HepG2 (cell line): ENCODE results near the gene RHBG. TPM values are rescaled to one million over a fixed set of nuclear protein-coding genes. Genes with fewer than 3 reads are reported as not detected.

Experiments
- ARID2 ChIP-seq: sonication (generic); formaldehyde crosslinking; IDR thresholded peaks from 2 replicates; pipeline ENCODE4 v1.8.1; 2022; ENCODE audit warnings: mild to moderate bottlenecking, missing genetic modification reagents, borderline replicate concordance
- ATF2 ChIP-seq: sonication (generic); formaldehyde crosslinking; IDR thresholded peaks from 2 replicates; pipeline ENCODE4 v1.4.0; 2020; ENCODE audit warnings: missing genetic modification reagents
- ELF3 ChIP-seq: IDR thresholded peaks from 2 replicates; pipeline ENCODE4 v1.6.1; 2016; ENCODE audit warnings: missing genetic modification reagents, missing compliant biosample characterization
- ERF ChIP-seq: IDR thresholded peaks from 2 replicates; pipeline ENCODE4 v1.6.1; 2018; ENCODE audit warnings: missing biosample characterization, missing genetic modification reagents
- KAT7 ChIP-seq: IDR thresholded peaks from 2 replicates; pipeline ENCODE4 v1.6.1; 2018; ENCODE audit warnings: borderline replicate concordance, missing compliant biosample characterization
- KDM1A ChIP-seq: IDR thresholded peaks from 2 replicates; pipeline ENCODE4 v1.6.1; 2016; ENCODE audit warnings: missing compliant biosample characterization
- MIXL1 ChIP-seq: IDR thresholded peaks from 2 replicates; pipeline ENCODE4 v1.6.1; 2016
- MTERF4 ChIP-seq: sonication (generic); formaldehyde crosslinking; IDR thresholded peaks from 2 replicates; pipeline ENCODE4 v1.8.0; 2023; ENCODE audit warnings: mild to moderate bottlenecking, missing genetic modification reagents
- PHF8 ChIP-seq: sonication (generic); formaldehyde crosslinking; IDR thresholded peaks from 2 replicates; pipeline ENCODE4 v1.5.0; 2020; ENCODE audit warnings: missing genetic modification reagents
- POGK ChIP-seq: sonication (generic); formaldehyde crosslinking; conservative IDR thresholded peaks from 2 replicates; pipeline ENCODE4 v1.8.0; 2022; ENCODE audit warnings: mild to moderate bottlenecking, moderate library complexity, missing genetic modification reagents
- RFXAP ChIP-seq: sonication (generic); formaldehyde crosslinking; IDR thresholded peaks from 2 replicates; pipeline ENCODE4 v1.4.0; 2020; ENCODE audit warnings: missing genetic modification reagents, borderline replicate concordance
- SNRNP70 ChIP-seq: fragments of 200-400 bp; formaldehyde crosslinking; IDR thresholded peaks from 2 replicates; pipeline ENCODE4 v1.6.1; 2017; ENCODE audit warnings: mild to moderate bottlenecking, low read depth, low read length, moderate library complexity
- THAP9 ChIP-seq: sonication (generic); formaldehyde crosslinking; IDR thresholded peaks from 2 replicates; pipeline ENCODE4; 2020; ENCODE audit warnings: missing genetic modification reagents, mild to moderate bottlenecking, borderline replicate concordance
- ZBTB44 ChIP-seq: sonication (generic); formaldehyde crosslinking; IDR thresholded peaks from 2 replicates; pipeline ENCODE4 v1.4.0; 2020; ENCODE audit warnings: missing genetic modification reagents
- ZFP91 ChIP-seq: sonication (generic); formaldehyde crosslinking; IDR thresholded peaks from 2 replicates; pipeline ENCODE4 v1.9.0; 2022; ENCODE audit warnings: missing genetic modification reagents, mild to moderate bottlenecking, borderline replicate concordance
- ZNF264 ChIP-seq: sonication (generic); formaldehyde crosslinking; IDR thresholded peaks from 2 replicates; pipeline ENCODE4 v1.4.0; 2020; ENCODE audit warnings: missing genetic modification reagents
- ZNF616 ChIP-seq: sonication (generic); formaldehyde crosslinking; IDR thresholded peaks from 2 replicates; pipeline ENCODE4 v1.5.0; 2020; ENCODE audit warnings: low read depth, mild to moderate bottlenecking, missing genetic modification reagents
- ZNF7 ChIP-seq: IDR thresholded peaks from 2 replicates; pipeline ENCODE4 v1.6.1; 2016; ENCODE audit warnings: missing biosample characterization, missing genetic modification reagents
- polyA plus RNA-seq, 8 experiments: library from polyadenylated mRNA; depleted of rRNA in 3 of 8; stranded (reverse) in 7 of 8; unstranded in 1 of 8; fragments of >200 nt; fragmentation: Illumina TruSeq in 4 of 8; extraction: Trizol in 4 of 8; gene quantifications; 2 replicates each; pipeline versions ENCODE4 v1.2.1 to v1.2.3, GENCODE V29; 2011 to 2016; ENCODE audit warnings: low read depth in 4 of 8, missing spikeins in 1 of 8, mixed read lengths in 1 of 8; ENCODE audit not compliant: insufficient read depth in 1 of 8
- total RNA-seq, 5 experiments: library from RNA; depleted of rRNA; stranded (reverse); fragments of >200 nt; fragmentation: Illumina TruSeq; extraction: Trizol; gene quantifications; 2 replicates each; pipeline ENCODE4 v1.2.3, GENCODE V29; 2016; ENCODE audit warnings: low read depth in 1 of 5

The RHBG gene
- total and polyA plus RNA-seq, 2 of the 13 experiments (the other 11 are each of a cell fraction or from before 2014, with no cell fraction given), result 61.8 to 73.5 TPM

GRCh38 chr1:156368889-156369684, at the start of gene RHBG (continued):
- 0 out of 2 replicates have a peak, but pooled peaks have one; percentile 20 for TF ChIP-seq THAP9 (CRISPR knock-in tag)
- peak; percentile 26; the same call in 1 of the 2 replicates for TF ChIP-seq POGK (CRISPR knock-in tag)
- peak; percentile 82 for TF ChIP-seq RFXAP (CRISPR knock-in tag)
- peak; percentile 64 for TF ChIP-seq ATF2 (CRISPR knock-in tag)
- peak; percentile 74; the same call in 1 of the 2 replicates for TF ChIP-seq KAT7 (CRISPR knock-in tag)
- TF ChIP-seq ZFP91 (CRISPR knock-in tag), result no peak
- peak; percentile 44; the same call in 1 of the 2 replicates for TF ChIP-seq ZBTB44 (CRISPR knock-in tag)
- TF ChIP-seq KDM1A (CRISPR knock-in tag), result no peak
- no peak; the same call in 1 of the 2 replicates for TF ChIP-seq MTERF4 (CRISPR knock-in tag)
- no peak for TF ChIP-seq ARID2 (CRISPR knock-in tag)
- no peak for TF ChIP-seq ZNF7 (CRISPR knock-in tag)
- TF ChIP-seq MIXL1 (CRISPR knock-in tag), result 0 out of 2 replicates have a peak, but pooled peaks have one; percentile 19
- 0 out of 2 replicates have a peak, but pooled peaks have one; percentile 48 for TF ChIP-seq ERF (CRISPR knock-in tag)
- peak; percentile 68 for TF ChIP-seq ZNF264 (CRISPR knock-in tag)
- peak; percentile 50 for TF ChIP-seq ELF3 (CRISPR knock-in tag)
- TF ChIP-seq ZNF616 (CRISPR knock-in tag), result no peak
- peak; percentile 82 for TF ChIP-seq PHF8 (CRISPR knock-in tag)
- no peak for TF ChIP-seq SNRNP70
